Nephron progenitor cell (in vitro differentiated cells): ENCODE results near the gene GSG1L.

Experiments used
- DNase-seq: peaks from one replicate; pipeline ENCODE4 v3.0.0; 2021
- H3K27ac Mint-ChIP-seq: 2 replicates; pipeline ENCODE4 v1.8.0; 2021; ENCODE audit warnings: mild to moderate bottlenecking, moderate library complexity, mixed read lengths
- H3K27me3 Mint-ChIP-seq: 2 replicates; pipeline ENCODE4 v1.8.0; 2021; ENCODE audit warnings: mild to moderate bottlenecking, low read depth, mixed read lengths; ENCODE audit not compliant: poor library complexity
- H3K36me3 Mint-ChIP-seq: 2 replicates; pipeline ENCODE4 v1.8.0; 2021; ENCODE audit warnings: low read depth, mixed read lengths
- H3K4me1 Mint-ChIP-seq: 2 replicates; pipeline ENCODE4 v1.8.0; 2021; ENCODE audit warnings: mixed read lengths
- H3K4me3 Mint-ChIP-seq: 2 replicates; pipeline ENCODE4 v1.8.0; 2021; ENCODE audit warnings: mild to moderate bottlenecking, moderate library complexity, mixed read lengths
- H3K9me3 Mint-ChIP-seq: 2 replicates; pipeline ENCODE4 v1.8.0; 2021; ENCODE audit warnings: mild to moderate bottlenecking, moderate library complexity, mixed read lengths
- CTCF ChIP-seq: fragments of 200-600 bp; sonication (generic); IDR thresholded peaks from 2 replicates; pipeline ENCODE4 v1.5.0; 2021; ENCODE audit warnings: antibody characterized with exemption

GSG1L gene

DNA sequence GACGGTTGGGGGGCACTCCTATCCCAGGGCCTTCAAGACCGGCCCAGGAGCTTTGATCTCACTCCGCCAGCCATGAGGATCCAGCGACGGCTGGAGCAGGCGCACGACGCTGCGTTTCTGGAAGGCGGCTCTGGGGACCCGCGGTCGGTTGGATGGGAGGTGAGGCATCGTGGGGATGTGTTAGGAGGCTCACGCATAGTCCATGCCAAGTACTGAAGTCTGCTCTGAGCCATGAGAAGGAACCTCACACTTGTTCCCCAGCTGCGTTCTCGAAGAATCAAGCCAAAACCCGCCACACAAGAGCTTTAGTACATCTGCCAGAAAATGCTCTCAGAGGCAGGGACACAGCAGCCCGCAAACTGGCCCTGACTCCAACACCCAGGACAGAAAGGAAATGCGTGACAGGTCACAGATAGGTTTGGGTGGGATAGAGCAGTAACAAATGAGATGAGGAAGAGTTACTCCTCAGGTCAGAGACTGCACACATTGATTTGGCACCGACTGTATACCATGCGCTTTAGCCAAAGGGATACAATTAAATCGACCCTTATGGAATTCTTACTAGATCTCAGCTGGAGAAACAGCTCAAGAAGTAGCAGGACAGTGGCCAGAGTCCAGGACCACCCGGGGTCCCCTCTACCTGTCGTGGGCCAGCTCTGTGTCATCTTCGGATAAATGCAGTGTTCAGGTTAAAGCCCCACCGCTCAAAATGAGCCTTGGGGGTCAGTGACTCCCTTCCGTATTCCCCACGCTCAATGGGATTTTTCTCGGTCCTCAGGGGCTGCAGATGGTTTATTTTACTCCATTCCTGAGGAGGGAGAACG lies 6.7 kb upstream of the GSG1L start:
- DNase-seq: no peak
- H3K36me3 Mint-ChIP-seq: no peaks in the 10 kb centered on the region
- H3K4me3 Mint-ChIP-seq: no peak overlapping the region
- H3K27ac Mint-ChIP-seq: no peak overlapping the region
- peaks cover 3% of the 10 kb centered on the region for H3K9me3 Mint-ChIP-seq
- peaks cover 11% of the 10 kb centered on the region for H3K4me1 Mint-ChIP-seq
- H3K27me3 Mint-ChIP-seq: peaks cover 60% of the 10 kb centered on the region
- no peak for TF ChIP-seq CTCF

GRCh38 chr16:28068976-28069375 lies 5.5 kb upstream of the GSG1L start:
- Mint-ChIP-seq H3K4me3 (no peak overlapping the region), H3K36me3 (no peaks in the 10 kb centered on the region), H3K27ac (no peak overlapping the region), H3K4me1 (peaks cover 5% of the 10 kb centered on the region), H3K27me3 (peaks cover 71% of the 10 kb centered on the region), H3K9me3 (peaks cover 3% of the 10 kb centered on the region)
- no peak for DNase-seq
- no peak for TF ChIP-seq CTCF

GRCh38 chr16:28067604-28068379 lies 4.3 kb upstream of the GSG1L start:
- no peak for DNase-seq
- no peak overlapping the region for H3K27ac Mint-ChIP-seq
- peaks cover 68% of the 10 kb centered on the region for H3K27me3 Mint-ChIP-seq
- no peaks in the 10 kb centered on the region for H3K9me3 Mint-ChIP-seq
- no peaks in the 10 kb centered on the region for H3K36me3 Mint-ChIP-seq
- no peak for TF ChIP-seq CTCF
- no peak overlapping the region for H3K4me3 Mint-ChIP-seq
- peaks cover 5% of the 10 kb centered on the region for H3K4me1 Mint-ChIP-seq

DNA sequence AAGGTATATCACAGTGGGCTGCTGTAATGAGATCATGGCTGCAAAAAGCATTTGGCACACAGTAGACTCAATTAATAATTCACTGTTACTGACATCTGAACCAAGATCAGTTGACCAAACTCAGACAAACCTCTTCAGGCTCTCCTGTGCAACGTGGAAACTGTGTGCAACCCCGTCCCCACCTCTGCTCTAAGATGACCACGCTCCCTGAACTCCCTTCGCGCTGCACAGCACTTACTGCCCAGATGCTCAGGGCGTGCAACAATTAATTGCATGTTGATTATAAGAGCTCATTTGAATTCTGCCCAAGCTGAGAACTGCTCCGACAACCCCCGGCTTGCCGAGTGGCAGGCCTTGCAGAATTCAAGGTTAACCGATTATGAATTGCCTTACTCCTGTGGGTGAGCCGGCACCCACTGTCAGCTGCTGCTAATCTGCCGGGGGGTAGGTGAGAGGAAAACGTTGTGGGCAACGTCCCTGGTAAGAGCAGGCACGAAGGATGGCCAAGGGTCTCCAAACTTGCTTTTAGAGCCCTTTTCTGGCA lies 1.3 kb upstream of the GSG1L start:
- no peak for DNase-seq
- Mint-ChIP-seq H3K9me3 (no peaks in the 10 kb centered on the region), H3K4me1 (peaks cover 5% of the 10 kb centered on the region), H3K4me3 (peak overlapping the region; percentile 41), H3K36me3 (no peaks in the 10 kb centered on the region), H3K27ac (no peak overlapping the region), H3K27me3 (peaks cover 78% of the 10 kb centered on the region)
- TF ChIP-seq CTCF: no peak

GRCh38 chr16:28064150-28064549 lies 636 bp upstream of the GSG1L start:
- Mint-ChIP-seq H3K9me3 (no peaks in the 10 kb centered on the region), H3K27me3 (peaks cover 83% of the 10 kb centered on the region), H3K36me3 (no peaks in the 10 kb centered on the region), H3K4me3 (no peak overlapping the region), H3K27ac (no peak overlapping the region), H3K4me1 (peaks cover 5% of the 10 kb centered on the region)
- TF ChIP-seq CTCF: no peak
- no peak for DNase-seq
